ENCODE measurements around the gene TTC28.
"Not testable (repeated sequence)": the region's sequence is repeated elsewhere in the genome, so short reads cannot be mapped to it uniquely, and the experiment has no call there.

Gene TTC28

DNA sequence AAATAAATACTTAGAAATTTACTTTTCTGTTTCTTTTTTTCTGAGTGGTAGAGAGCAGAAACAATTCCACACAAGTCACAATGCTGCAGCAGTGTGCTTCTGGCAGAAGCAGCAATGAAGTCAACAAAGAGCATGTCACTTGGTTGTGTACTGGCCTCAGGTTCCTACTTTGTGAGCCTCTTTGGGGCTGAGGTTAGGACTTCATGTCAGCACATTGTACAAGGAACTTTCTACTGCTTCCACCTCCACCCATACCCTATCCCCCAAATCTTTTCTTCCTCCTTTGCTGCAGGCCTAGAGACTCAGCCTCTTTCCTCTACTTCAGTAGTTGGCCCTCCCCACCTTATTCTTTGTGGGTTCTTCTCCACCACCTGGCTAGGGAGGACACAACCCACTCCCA, 507.9 kb downstream of the TTC28 start:
- ChIA-PET CTCF (no interaction called here), POLR2A (no interaction called here)
- no peak for DNase-seq (ENCODE audit: low read depth, low spot score)
- no peak overlapping the region for H3K4me3 ChIP-seq (ENCODE audit: low read depth, low read length)
- TF ChIP-seq, protein P1, sequence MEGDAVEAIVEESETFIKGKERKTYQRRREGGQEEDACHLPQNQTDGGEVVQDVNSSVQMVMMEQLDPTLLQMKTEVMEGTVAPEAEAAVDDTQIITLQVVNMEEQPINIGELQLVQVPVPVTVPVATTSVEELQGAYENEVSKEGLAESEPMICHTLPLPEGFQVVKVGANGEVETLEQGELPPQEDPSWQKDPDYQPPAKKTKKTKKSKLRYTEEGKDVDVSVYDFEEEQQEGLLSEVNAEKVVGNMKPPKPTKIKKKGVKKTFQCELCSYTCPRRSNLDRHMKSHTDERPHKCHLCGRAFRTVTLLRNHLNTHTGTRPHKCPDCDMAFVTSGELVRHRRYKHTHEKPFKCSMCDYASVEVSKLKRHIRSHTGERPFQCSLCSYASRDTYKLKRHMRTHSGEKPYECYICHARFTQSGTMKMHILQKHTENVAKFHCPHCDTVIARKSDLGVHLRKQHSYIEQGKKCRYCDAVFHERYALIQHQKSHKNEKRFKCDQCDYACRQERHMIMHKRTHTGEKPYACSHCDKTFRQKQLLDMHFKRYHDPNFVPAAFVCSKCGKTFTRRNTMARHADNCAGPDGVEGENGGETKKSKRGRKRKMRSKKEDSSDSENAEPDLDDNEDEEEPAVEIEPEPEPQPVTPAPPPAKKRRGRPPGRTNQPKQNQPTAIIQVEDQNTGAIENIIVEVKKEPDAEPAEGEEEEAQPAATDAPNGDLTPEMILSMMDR (IDR thresholded peaks at IDR 0.05; ENCODE audit: insufficient read depth, low read length, missing control alignments) = no peak

- TF ChIP-seq, protein P1 (IDR thresholded peaks at IDR 0.05; ENCODE audit: insufficient read depth, low read length, missing control alignments) = no peak
- POLR2A ChIA-PET = no interaction called here
- H3K4me3 ChIP-seq (ENCODE audit: low read depth, low read length) = no peak overlapping the region
- DNase-seq (ENCODE audit: low read depth, low spot score) = no peak
- CTCF ChIA-PET = no interaction called here
Observed at GRCh38 chr22:28171115-28171514, 508.5 kb downstream of the TTC28 start.

GRCh38 chr22:28169314-28169713, 510.3 kb downstream of the TTC28 start:
- CTCF ChIA-PET; DNase-seq (ENCODE audit: low read depth, low spot score); H3K4me3 ChIP-seq (ENCODE audit: low read depth, low read length); POLR2A ChIA-PET: not testable (repeated sequence)

DNA sequence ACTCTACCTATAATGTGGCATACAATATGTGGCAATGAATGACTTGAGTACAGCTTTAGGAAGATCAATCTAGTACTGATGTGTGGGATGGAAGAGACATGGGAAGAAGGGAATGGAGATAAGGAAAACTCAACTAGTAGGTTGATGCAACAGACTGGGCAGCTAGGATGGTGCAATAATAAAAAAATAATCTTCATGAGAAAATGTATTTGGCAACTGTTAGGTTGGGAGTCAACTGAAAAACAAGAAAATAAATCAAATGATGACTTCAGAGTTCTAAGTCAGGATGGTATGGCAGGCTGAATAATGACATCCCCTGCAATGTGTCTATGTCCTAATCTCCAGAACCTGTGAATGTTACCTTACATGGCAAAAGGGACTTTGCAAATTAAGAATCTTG, 523.8 kb downstream of the TTC28 start:
- ChIA-PET POLR2A (no interaction called here), CTCF (interaction anchor here (0.8 to 1.3 kb wide), 2 partner anchors 19 kb away, joined by 3 read pairs; no protein-coding TSS in a partner anchor)
- TF ChIP-seq, protein P1 (IDR thresholded peaks at IDR 0.05; ENCODE audit: insufficient read depth, low read length, missing control alignments) = no peak
- DNase-seq (ENCODE audit: low read depth, low spot score) = no peak
- H3K4me3 ChIP-seq (ENCODE audit: low read depth, low read length) = no peak overlapping the region

DNA sequence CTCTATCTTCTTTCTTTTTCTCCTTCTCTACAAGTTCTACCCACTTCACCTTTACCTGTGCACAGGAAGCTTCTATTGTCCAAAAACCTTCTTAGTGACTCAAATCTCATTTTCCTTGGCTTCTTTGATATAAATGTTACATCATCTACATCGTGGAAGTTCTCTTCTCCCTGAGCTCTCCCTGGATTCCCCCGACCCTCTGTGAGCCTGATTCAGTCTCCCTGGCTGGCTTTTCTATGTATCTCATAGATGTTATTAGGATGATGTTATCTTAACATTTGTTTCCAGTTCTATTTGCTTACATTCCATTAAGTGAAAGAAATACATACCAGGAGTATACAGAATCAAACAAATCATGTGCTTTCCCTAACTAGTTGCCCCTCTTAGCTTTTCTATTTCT, 524.8 kb downstream of the TTC28 start:
- ChIA-PET POLR2A (interaction anchor here (0.6 kb wide), 1 partner anchor 80 kb away, joined by 4 read pairs; no protein-coding TSS in a partner anchor), CTCF (interaction anchor here (0.8 to 1.6 kb wide), 3 partner anchors 10 to 92 kb away, joined by 3 read pairs; no protein-coding TSS in a partner anchor)
- TF ChIP-seq, protein P1 (IDR thresholded peaks at IDR 0.05; ENCODE audit: insufficient read depth, low read length, missing control alignments) = no peak
- DNase-seq (ENCODE audit: low read depth, low spot score) = no peak
- H3K4me3 ChIP-seq (ENCODE audit: low read depth, low read length) = no peak overlapping the region

GRCh38 chr22:28151151-28151816, 528.4 kb downstream of the TTC28 start:
- DNase-seq (ENCODE audit: low read depth, low spot score) = no peak
- ChIA-PET POLR2A (no interaction called here), CTCF (no interaction called here)
- H3K4me3 ChIP-seq (ENCODE audit: low read depth, low read length) = no peak overlapping the region
- TF ChIP-seq, protein P1 (IDR thresholded peaks at IDR 0.05; ENCODE audit: insufficient read depth, low read length, missing control alignments) = no peak

Data from AG04449 (cell line).